Naive thymus-derived CD4-positive, alpha-beta T cell (primary cell): ENCODE results near the gene PNPLA2. TPM values are rescaled to one million over a fixed set of nuclear protein-coding genes. Genes with fewer than 3 reads are reported as not detected.

Experiments
- ATAC-seq: fragments of 150-1000 bp; cut with Tn5 transposase; 2 replicates; pipeline ENCODE4 v1.10.0; 2021; ENCODE audit warnings: mild to moderate bottlenecking, moderate library complexity
- CTCF ChIA-PET: fragments of 350-600 bp; sonication (Branson Sonifier 250); formaldehyde crosslinking; loops from one replicate; lab custom pipeline; 2021; ENCODE audit warnings: antibody characterized with exemption; lab: Charles Lee
- POLR2A ChIA-PET: fragments of 350-600 bp; sonication (Branson Sonifier 250); formaldehyde crosslinking; loops from one replicate; lab custom pipeline; 2021; ENCODE audit warnings: antibody characterized with exemption, inconsistent platforms; lab: Charles Lee
- DNase-seq, 9 donors: peaks; one replicate each; pipeline versions ENCODE4 v3.0.0 to v3.0.0-alpha.2; 2020 to 2022; ENCODE audit warnings: mixed read lengths in 1 of 9
- H3K27ac ChIP-seq: one replicate; pipeline ENCODE4 v1.7.0; 2013; ENCODE audit warnings: mild to moderate bottlenecking, low read depth, low read length, moderate library complexity
- H3K27me3 ChIP-seq, 2 donors: one replicate each; pipeline ENCODE4 v1.7.0; 2013; ENCODE audit warnings: low read length in 2 of 2, mild to moderate bottlenecking in 2 of 2, moderate library complexity in 2 of 2; ENCODE audit not compliant: control insufficient read depth in 2 of 2, insufficient read depth in 2 of 2
- H3K36me3 ChIP-seq, 3 experiments: 1 replicate in 2 of 3; 2 replicates in 1 of 3; pipeline ENCODE4 v1.7.0; 2013; ENCODE audit warnings: low read length in 3 of 3, mild to moderate bottlenecking in 3 of 3, moderate library complexity in 1 of 3; ENCODE audit not compliant: insufficient read depth in 3 of 3, control insufficient read depth in 2 of 3
- H3K4me1 ChIP-seq, 2 donors: one replicate each; pipeline ENCODE4 v1.7.0; 2013; ENCODE audit warnings: low read length in 2 of 2, mild to moderate bottlenecking in 2 of 2, moderate library complexity in 1 of 2; ENCODE audit not compliant: control insufficient read depth in 2 of 2, insufficient read depth in 2 of 2
- H3K4me3 ChIP-seq: 2 replicates; pipeline ENCODE4 v1.7.0; 2013; ENCODE audit warnings: mild to moderate bottlenecking, low read length
- H3K9me3 ChIP-seq, 3 experiments: 1 replicate in 2 of 3; 2 replicates in 1 of 3; pipeline ENCODE4 v1.7.0; 2013; ENCODE audit warnings: low read length in 3 of 3; ENCODE audit not compliant: control insufficient read depth in 2 of 3
- H3K27ac Mint-ChIP-seq, 9 donors: one replicate each; pipeline ENCODE4 v1.8.0; 2020 to 2022; ENCODE audit warnings: mixed read lengths in 9 of 9, mild to moderate bottlenecking in 8 of 9, moderate library complexity in 5 of 9, inconsistent platforms in 2 of 9
- H3K27me3 Mint-ChIP-seq, 5 donors: one replicate each; pipeline ENCODE4 v1.8.0; 2021 to 2022; ENCODE audit warnings: mixed read lengths in 5 of 5, mild to moderate bottlenecking in 1 of 5
- H3K36me3 Mint-ChIP-seq, 5 donors: one replicate each; pipeline ENCODE4 v1.8.0; 2020 to 2022; ENCODE audit warnings: mixed read lengths in 5 of 5, mild to moderate bottlenecking in 3 of 5, inconsistent platforms in 1 of 5
- H3K4me1 Mint-ChIP-seq, 7 donors: one replicate each; pipeline ENCODE4 v1.8.0; 2020 to 2022; ENCODE audit warnings: mixed read lengths in 7 of 7, mild to moderate bottlenecking in 3 of 7, inconsistent platforms in 1 of 7
- H3K4me3 Mint-ChIP-seq, 10 donors: one replicate each; pipeline ENCODE4 v1.8.0; 2020 to 2022; ENCODE audit warnings: mild to moderate bottlenecking in 10 of 10, mixed read lengths in 10 of 10, moderate library complexity in 6 of 10, inconsistent platforms in 2 of 10
- H3K9me3 Mint-ChIP-seq, 11 donors: one replicate each; pipeline ENCODE4 v1.8.0; 2020 to 2022; ENCODE audit warnings: mixed read lengths in 11 of 11, mild to moderate bottlenecking in 4 of 11, inconsistent platforms in 1 of 11, moderate library complexity in 1 of 11
- intact Hi-C, 2 donors: fragments of 100-400 bp; cut with micrococcal nuclease; formaldehyde crosslinking; loops; one replicate each; pipeline ENCODE4 v1.15.1; 2023
- polyA plus RNA-seq, 2 donors: library from polyadenylated mRNA; unstranded; fragments of 300-500 nt; fragmentation: Illumina TruSeq; gene quantifications; one replicate each; pipeline ENCODE4 v1.2.3, GENCODE V29; 2021
- total RNA-seq, 6 experiments: library from RNA in 5 of 6; stranded (reverse) in 5 of 6; gene quantifications; 1 replicate in 5 of 6; 2 replicates in 1 of 6; pipeline ENCODE4 v1.2.3 and lab custom pipeline; 2021 to 2026

Gene PNPLA2
- total and polyA plus RNA-seq, 7 experiments from 2014 or later, result 26.0 to 237 (median 203) TPM

GRCh38 chr11:859394-860131 lies 40.8 kb downstream of the PNPLA2 start:
- ATAC-seq (no peak), DNase-seq (no peak)
- H3K4me1 ChIP-seq, result no peaks in the 10 kb centered on the region
- intact Hi-C loops, result no loop called here
- ChIA-PET CTCF (no interaction called here), POLR2A (interaction anchor here (0.5 to 0.7 kb wide), 2 partner anchors 16 to 37 kb away, joined by 3 read pairs; partner anchors contain the start of gene TSPAN4)
- Mint-ChIP-seq H3K9me3 (no peaks in the 10 kb centered on the region), H3K27ac (no peak overlapping the region), H3K36me3 (no peaks in the 10 kb centered on the region), H3K4me3 (no peak overlapping the region), H3K27me3 (no peaks in the 10 kb centered on the region), H3K4me1 (peaks cover 0 to 13% (median 0%) of the 10 kb centered on the region in 7 donors)
- no peak overlapping the region for H3K4me3 ChIP-seq
- H3K27me3 ChIP-seq, result no peaks in the 10 kb centered on the region
- H3K9me3 ChIP-seq, result no peaks in the 10 kb centered on the region
- no peak overlapping the region for H3K27ac ChIP-seq
- H3K36me3 ChIP-seq, result no peaks in the 10 kb centered on the region

DNA sequence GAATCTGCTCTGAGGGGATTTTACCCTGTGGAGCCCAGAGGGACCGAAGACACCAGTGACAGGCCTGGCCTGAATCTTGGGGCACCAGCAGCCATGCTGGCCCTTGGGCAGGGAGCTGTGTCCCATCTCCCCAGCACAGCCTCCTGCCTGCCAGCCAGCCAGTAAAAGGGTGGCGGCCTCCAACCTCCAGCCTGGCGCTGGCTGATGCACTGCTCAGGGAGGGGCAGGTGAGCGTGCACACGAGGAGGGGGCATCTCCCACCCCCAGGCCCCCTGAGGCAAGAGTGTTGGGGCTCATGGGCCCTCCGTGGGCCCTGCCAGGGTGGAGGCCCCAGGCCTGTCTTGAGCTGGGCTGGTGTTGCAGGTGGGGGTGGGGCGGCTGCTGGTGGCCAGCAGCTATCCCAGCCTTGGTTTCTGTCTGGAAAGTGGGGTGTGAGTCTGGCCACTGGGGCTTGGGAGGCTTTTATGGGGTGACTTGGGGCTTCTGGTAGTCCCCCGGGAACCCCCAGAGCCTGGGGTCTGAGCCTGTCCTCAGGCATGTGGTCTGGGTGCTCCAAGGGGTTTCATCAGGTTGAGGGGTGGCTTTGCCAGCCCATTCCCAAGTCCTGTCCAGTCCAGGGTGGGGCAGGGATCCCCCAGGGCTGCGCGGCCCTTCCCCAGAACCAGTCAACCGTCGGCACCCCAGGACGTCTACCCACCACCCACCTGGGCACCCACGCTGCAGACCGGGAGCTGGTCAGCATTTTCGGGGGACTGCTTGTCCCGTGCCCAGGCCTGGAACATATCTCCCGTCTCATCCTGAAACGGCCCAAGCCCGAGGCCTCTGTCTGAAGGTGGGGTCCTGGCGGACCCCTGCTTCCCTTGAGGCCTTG lies 41.8 kb downstream of the PNPLA2 start:
- Histone ChIP-seq H3K4me3 (no peak overlapping the region), H3K27me3 (no peaks in the 10 kb centered on the region), H3K9me3 (no peaks in the 10 kb centered on the region), H3K4me1 (no peaks in the 10 kb centered on the region), H3K36me3 (no peaks in the 10 kb centered on the region), H3K27ac (no peak overlapping the region)
- no peak overlapping the region for H3K4me3 Mint-ChIP-seq
- no peaks in the 10 kb centered on the region for H3K27me3 Mint-ChIP-seq
- DNase-seq (no peak), ATAC-seq (no peak)
- POLR2A ChIA-PET, result interaction anchor here (0.7 kb wide), 1 partner anchor 17 kb away, joined by 3 read pairs; the partner anchor contains the start of gene TSPAN4
- CTCF ChIA-PET, result no interaction called here
- no peaks in the 10 kb centered on the region for H3K9me3 Mint-ChIP-seq
- no peaks in the 10 kb centered on the region for H3K36me3 Mint-ChIP-seq
- H3K27ac Mint-ChIP-seq, result peak overlapping the region in 1 of 9 donors; percentile 21
- peaks cover 0 to 13% (median 0%) of the 10 kb centered on the region in 7 donors for H3K4me1 Mint-ChIP-seq
- intact Hi-C loops, result no loop called here

GRCh38 chr11:861105-861479 lies 42.4 kb downstream of the PNPLA2 start:
- no peak overlapping the region for H3K27ac ChIP-seq
- no peaks in the 10 kb centered on the region for H3K9me3 Mint-ChIP-seq
- no peaks in the 10 kb centered on the region for H3K36me3 ChIP-seq
- peak overlapping the region in 1 of 9 donors; percentile 21 for H3K27ac Mint-ChIP-seq
- no peak overlapping the region for H3K4me3 Mint-ChIP-seq
- ATAC-seq (no peak), DNase-seq (no peak)
- H3K27me3 Mint-ChIP-seq, result no peaks in the 10 kb centered on the region
- ChIA-PET POLR2A (no interaction called here), CTCF (no interaction called here)
- intact Hi-C loops, result no loop called here
- H3K4me1 ChIP-seq, result no peaks in the 10 kb centered on the region
- H3K36me3 Mint-ChIP-seq, result no peaks in the 10 kb centered on the region
- H3K27me3 ChIP-seq, result no peaks in the 10 kb centered on the region
- peaks cover 0 to 13% (median 0%) of the 10 kb centered on the region in 7 donors for H3K4me1 Mint-ChIP-seq
- H3K9me3 ChIP-seq, result no peaks in the 10 kb centered on the region
- no peak overlapping the region for H3K4me3 ChIP-seq

DNA sequence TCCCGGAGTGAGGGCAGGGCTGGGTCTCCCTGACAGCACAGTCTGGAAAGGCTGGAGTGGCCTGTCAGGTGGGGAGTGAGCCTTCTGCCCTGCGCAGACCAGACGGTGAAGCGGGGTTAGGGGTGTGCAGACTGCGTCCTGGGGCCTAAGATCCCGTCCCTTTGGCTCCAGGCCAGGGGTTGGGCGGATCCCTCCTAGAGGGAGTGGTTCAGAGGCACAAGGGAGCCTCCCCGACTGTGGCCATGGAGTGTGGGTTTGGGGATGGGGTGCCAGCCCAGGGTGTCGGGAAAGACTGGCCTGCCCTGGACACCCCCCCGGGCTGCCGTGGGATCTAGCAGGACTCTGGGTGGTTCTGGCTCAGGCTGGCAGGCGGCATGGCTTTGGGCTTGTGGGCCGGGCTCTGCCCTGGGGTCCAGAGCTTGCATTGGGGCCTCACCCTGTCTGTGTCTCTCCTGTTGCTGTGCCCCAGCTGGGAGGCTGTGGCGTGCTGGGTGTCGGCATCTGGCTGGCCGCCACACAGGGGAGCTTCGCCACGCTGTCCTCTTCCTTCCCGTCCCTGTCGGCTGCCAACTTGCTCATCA lies 43.5 kb downstream of the PNPLA2 start:
- Histone ChIP-seq H3K27me3 (no peaks in the 10 kb centered on the region), H3K4me3 (no peak overlapping the region), H3K9me3 (no peaks in the 10 kb centered on the region), H3K36me3 (no peaks in the 10 kb centered on the region), H3K4me1 (no peaks in the 10 kb centered on the region), H3K27ac (no peak overlapping the region)
- intact Hi-C loops, result no loop called here
- Mint-ChIP-seq H3K9me3 (no peaks in the 10 kb centered on the region), H3K36me3 (no peaks in the 10 kb centered on the region), H3K27ac (peak overlapping the region in 1 of 9 donors; percentile 6), H3K4me1 (peaks cover 0 to 8% (median 0%) of the 10 kb centered on the region in 7 donors), H3K27me3 (no peaks in the 10 kb centered on the region), H3K4me3 (no peak overlapping the region)
- CTCF ChIA-PET, result no interaction called here
- ATAC-seq (no peak), DNase-seq (no peak)
- POLR2A ChIA-PET, result no interaction called here

DNA sequence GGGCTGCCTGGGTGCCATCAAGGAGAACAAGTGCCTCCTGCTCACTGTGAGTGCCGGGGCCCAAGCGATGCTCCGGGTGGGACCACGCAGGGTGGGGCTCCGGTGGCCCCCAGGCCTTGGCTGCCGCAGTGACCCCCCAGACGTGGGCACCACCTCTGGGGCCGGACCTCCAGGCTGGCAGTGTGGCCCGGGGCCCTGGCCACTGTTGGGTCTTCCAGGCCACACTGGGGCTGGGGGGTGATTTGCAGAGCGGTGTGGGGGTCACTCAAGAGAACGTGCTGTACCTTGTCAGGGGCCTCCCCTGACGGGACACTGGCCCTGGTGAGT lies 43.9 kb downstream of the PNPLA2 start:
- Mint-ChIP-seq H3K27me3 (no peaks in the 10 kb centered on the region), H3K27ac (no peak overlapping the region), H3K36me3 (no peaks in the 10 kb centered on the region), H3K9me3 (no peaks in the 10 kb centered on the region), H3K4me3 (no peak overlapping the region), H3K4me1 (peaks cover 0 to 8% (median 0%) of the 10 kb centered on the region in 7 donors)
- ChIA-PET POLR2A (no interaction called here), CTCF (no interaction called here)
- Histone ChIP-seq H3K27ac (no peak overlapping the region), H3K9me3 (no peaks in the 10 kb centered on the region), H3K4me1 (no peaks in the 10 kb centered on the region), H3K36me3 (no peaks in the 10 kb centered on the region), H3K27me3 (no peaks in the 10 kb centered on the region), H3K4me3 (no peak overlapping the region)
- no peak for DNase-seq
- intact Hi-C loops, result no loop called here
- no peak for ATAC-seq

DNA sequence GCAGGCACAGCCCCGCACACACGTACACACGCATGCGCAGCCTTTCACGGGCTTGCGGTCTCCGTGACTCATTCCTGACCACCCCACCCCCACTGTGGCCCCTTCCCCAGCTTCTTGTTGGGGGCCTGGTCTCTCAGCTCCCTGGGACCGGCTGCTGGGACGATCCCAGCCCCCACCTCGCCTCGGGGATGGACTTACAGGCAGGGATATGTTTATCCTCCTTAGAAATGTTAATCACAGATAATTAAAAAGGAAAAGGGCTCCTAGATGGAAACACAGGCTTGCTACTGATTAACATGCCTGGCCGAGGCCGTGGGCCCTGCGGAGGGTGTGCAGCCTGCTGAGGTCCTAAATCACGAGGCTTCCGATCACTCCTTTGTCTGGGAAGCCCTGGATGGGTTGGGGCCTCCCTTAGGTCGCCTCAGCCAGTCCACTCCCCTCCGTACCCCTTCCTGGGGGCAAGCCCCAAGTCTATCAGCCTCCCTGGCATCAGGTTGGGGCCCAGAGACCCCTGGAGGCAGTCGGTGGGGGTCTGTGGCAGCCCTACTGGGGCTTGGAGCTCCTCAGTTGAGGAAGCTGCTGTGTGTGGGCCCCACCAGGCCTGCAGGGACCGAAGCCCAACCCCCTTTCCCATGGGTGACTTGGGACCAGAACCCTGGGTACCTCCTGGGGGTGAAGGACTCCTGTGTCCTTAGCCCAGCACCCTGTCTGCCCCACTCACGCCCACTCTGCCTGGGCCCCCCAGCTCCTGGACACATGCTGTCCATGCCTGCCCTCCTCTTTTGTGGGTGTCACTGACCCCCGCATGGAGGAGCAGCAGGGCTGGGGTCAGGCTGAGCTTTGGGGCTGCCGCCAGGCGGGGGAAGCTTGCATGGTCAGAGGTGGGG lies 44.6 kb downstream of the PNPLA2 start:
- peaks cover 0 to 8% (median 0%) of the 10 kb centered on the region in 7 donors for H3K4me1 Mint-ChIP-seq
- Histone ChIP-seq H3K4me3 (no peak overlapping the region), H3K9me3 (no peaks in the 10 kb centered on the region), H3K27me3 (no peaks in the 10 kb centered on the region), H3K4me1 (no peaks in the 10 kb centered on the region), H3K36me3 (no peaks in the 10 kb centered on the region), H3K27ac (no peak overlapping the region)
- no peaks in the 10 kb centered on the region for H3K9me3 Mint-ChIP-seq
- ATAC-seq (no peak), DNase-seq (no peak)
- ChIA-PET POLR2A (no interaction called here), CTCF (no interaction called here)
- no peak overlapping the region for H3K27ac Mint-ChIP-seq
- no peaks in the 10 kb centered on the region for H3K27me3 Mint-ChIP-seq
- no peak overlapping the region for H3K4me3 Mint-ChIP-seq
- no peaks in the 10 kb centered on the region for H3K36me3 Mint-ChIP-seq
- intact Hi-C loops, result no loop called here
